ENCODE data around the gene DYNLT4. TPM values are rescaled to one million over a fixed set of nuclear protein-coding genes. Genes with fewer than 3 reads are reported as not detected.
A peak's percentile ranks its signal among the peaks of the same experiment; 100 is the strongest.
"Not testable (repeated sequence)": the region's sequence is repeated elsewhere in the genome, so short reads cannot be mapped to it uniquely, and the experiment has no call there.

The DYNLT4 gene
- total and polyA plus RNA-seq, 8 donors: 0.38 to 25.5 (median 2.5) TPM; not detected in 4

- peak within 1 kb of the TSS; percentile 49 to 62 (median 57) for H3K4me3 ChIP-seq
- intact Hi-C loops (cut with DNase I; ENCODE audit: low total_unique reads): no loop called here
- peak within 1 kb of the TSS in 3 of 5 donors; percentile 36 to 82 (median 49) for H3K27ac ChIP-seq
- H3K27me3 ChIP-seq: peaks cover 0 to 13% (median 8%) of the 10 kb centered on the region in 3 donors
- no peaks in the 10 kb centered on the region for H3K9me3 ChIP-seq
- no peak for TF ChIP-seq CTCF (IDR thresholded peaks at IDR 0.05)
- TF ChIP-seq POLR2AphosphoS5 (IDR thresholded peaks at IDR 0.05): peak in 1 of 3 donors; percentile 12
- no peak for TF ChIP-seq EP300 (IDR thresholded peaks at IDR 0.05)
- WGBS, 5 donors: 0 to 3% (median 2%) methylated on average over 25 to 72 of the region's 72 CpGs
- H3K4me1 ChIP-seq: peaks cover 0 to 23% (median 14%) of the 10 kb centered on the region in 4 donors
- peak; percentile 53 to 94 for DNase-seq
- no peaks in the 10 kb centered on the region for H3K36me3 ChIP-seq
Measured at GRCh38 chr1:44842862-44843655, 35.9 kb upstream of the DYNLT4 start, which contains the start of gene PTCH2. Gene PTCH2 (minus strand): TSS chr1:44843253. CDS start chr1:44842932, 321 bp downstream.

GRCh38 chr1:44842486-44842861 lies 35.3 kb upstream of the DYNLT4 start:
- WGBS, 5 donors: 27 to 50% (median 38%) methylated on average over 12 to 16 of the region's 16 CpGs
- H3K4me3 ChIP-seq: peak overlapping the region; percentile 49 to 62 (median 57)
- no peak for DNase-seq
- H3K36me3 ChIP-seq: no peaks in the 10 kb centered on the region
- H3K27ac ChIP-seq: peak overlapping the region in 3 of 5 donors; percentile 36 to 82 (median 49)
- intact Hi-C loops (cut with DNase I; ENCODE audit: low total_unique reads): no loop called here
- peaks cover 0 to 13% (median 8%) of the 10 kb centered on the region in 3 donors for H3K27me3 ChIP-seq
- TF ChIP-seq EP300 (IDR thresholded peaks at IDR 0.05) (no peak), CTCF (IDR thresholded peaks at IDR 0.05) (no peak), POLR2A (IDR thresholded peaks at IDR 0.05) (no peak), POLR2AphosphoS5 (IDR thresholded peaks at IDR 0.05) (no peak)
- peaks cover 0 to 23% (median 14%) of the 10 kb centered on the region in 4 donors for H3K4me1 ChIP-seq
- H3K9me3 ChIP-seq: no peaks in the 10 kb centered on the region

GRCh38 chr1:44839576-44839975 lies 32.4 kb upstream of the DYNLT4 start:
- DNase-seq: peak in 1 of 2 donors; percentile 66
- intact Hi-C loops (cut with DNase I; ENCODE audit: low total_unique reads): loop anchor here (5.0 to 10.0 kb wide), 2 partner anchors 47 to 165 kb away; no protein-coding TSS in a partner anchor
- WGBS, 5 donors: 55 to 70% (median 68%) methylated on average over 4 of the region's 4 CpGs

GRCh38 chr1:44838294-44838693 lies 31.1 kb upstream of the DYNLT4 start:
- DNase-seq, H3K9me3 ChIP-seq, H3K36me3 ChIP-seq, H3K4me3 ChIP-seq, H3K27ac ChIP-seq: not testable (repeated sequence)
- WGBS, 5 donors: 84 to 91% (median 88%) methylated on average over 11 of the region's 11 CpGs
- Histone ChIP-seq H3K27me3 (peaks cover 0 to 11% (median 8%) of the 10 kb centered on the region in 3 donors), H3K4me1 (peaks cover 0 to 21% (median 10%) of the 10 kb centered on the region in 4 donors)
- intact Hi-C loops (cut with DNase I; ENCODE audit: low total_unique reads): loop anchor here (5.0 to 10.0 kb wide), 2 partner anchors 46 to 167 kb away; no protein-coding TSS in a partner anchor

More at GRCh38 chr1:44839576-44839975, 32.4 kb upstream of the DYNLT4 start:
- Histone ChIP-seq H3K36me3 (no peaks in the 10 kb centered on the region), H3K4me3 (no peak overlapping the region), H3K4me1 (peaks cover 0 to 28% (median 14%) of the 10 kb centered on the region in 4 donors), H3K9me3 (no peaks in the 10 kb centered on the region), H3K27me3 (peaks cover 0 to 13% (median 8%) of the 10 kb centered on the region in 3 donors), H3K27ac (no peak overlapping the region)
- no peak for TF ChIP-seq EP300 (IDR thresholded peaks at IDR 0.05)
- TF ChIP-seq CTCF (IDR thresholded peaks at IDR 0.05): no peak
- TF ChIP-seq POLR2AphosphoS5 (IDR thresholded peaks at IDR 0.05): no peak
- no peak for TF ChIP-seq POLR2A (IDR thresholded peaks at IDR 0.05)
